IPS-18c (cell line): ENCODE measurements around the gene CLEC6A.
"Not testable (repeated sequence)": the region's sequence is repeated elsewhere in the genome, so short reads cannot be mapped to it uniquely, and the experiment has no call there.

Experiments
- H3K4me3 ChIP-seq: 2 replicates; pipeline ENCODE4 v1.7.0; 2013; ENCODE audit warnings: low read depth, mild to moderate bottlenecking, low read length, moderate library complexity; ENCODE audit not compliant: insufficient read depth
- H3K9me3 ChIP-seq: one replicate; pipeline ENCODE4 v1.6.1; 2013; ENCODE audit warnings: mild to moderate bottlenecking, low read length, moderate library complexity; ENCODE audit not compliant: control insufficient read depth, insufficient read depth

The CLEC6A gene

DNA sequence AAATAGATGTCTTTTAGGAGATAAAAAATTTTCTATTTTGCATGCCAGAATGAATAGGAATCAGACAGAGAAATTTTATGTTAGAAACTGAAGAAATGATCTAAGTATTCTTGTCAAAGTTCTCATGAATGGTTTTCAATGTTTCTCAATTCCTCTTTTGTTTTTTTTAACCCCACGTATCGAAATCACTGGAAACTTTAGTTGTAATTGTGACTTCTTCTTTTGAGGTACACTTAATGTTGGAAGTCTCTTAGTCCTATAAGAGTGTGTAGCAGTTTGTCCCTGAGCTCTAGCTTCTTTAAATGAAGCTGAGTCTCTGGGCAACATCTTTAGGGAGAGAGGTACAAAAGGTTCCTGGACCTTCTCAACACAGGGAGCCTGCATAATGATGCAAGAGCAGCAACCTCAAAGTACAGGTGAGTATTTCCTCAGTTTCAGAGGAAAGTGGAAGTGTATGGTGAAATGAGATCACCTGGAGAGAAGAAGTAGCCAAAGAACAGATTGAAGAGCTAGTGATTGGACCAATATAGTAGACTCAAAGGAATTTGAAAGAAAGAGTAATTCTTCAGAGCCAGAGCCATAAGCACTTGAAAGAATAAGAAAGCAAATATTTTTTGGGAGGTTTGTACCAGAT lies at the start of gene CLEC6A:
Gene CLEC6A, plus strand, starts transcription at position 236 of the 634 bp plus-strand sequence. Its CDS starts 150 bp downstream, at position 386.
- no peaks in the 10 kb centered on the region for H3K9me3 ChIP-seq
- no peak within 1 kb of the TSS for H3K4me3 ChIP-seq

DNA sequence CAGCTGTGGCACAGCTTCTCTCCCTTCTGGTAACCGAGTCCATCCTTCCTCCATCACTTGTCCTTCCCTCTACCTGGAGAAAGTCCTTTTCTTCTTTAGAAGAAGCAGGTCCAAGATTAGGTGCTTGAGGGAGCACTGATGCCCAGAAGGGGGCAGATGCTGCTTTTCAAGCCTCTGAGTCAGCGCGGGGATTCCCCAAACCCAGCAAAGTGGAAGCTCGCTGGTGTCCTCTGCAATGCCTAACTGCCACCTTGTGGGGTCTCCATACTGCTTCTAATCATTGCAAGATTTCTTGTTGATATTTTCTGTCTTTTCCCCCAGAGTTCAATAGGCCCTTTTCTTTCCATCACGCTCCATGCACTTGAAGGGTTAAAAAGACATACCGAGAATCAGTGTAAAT lies 36.2 kb upstream of the CLEC6A start:
- H3K9me3 ChIP-seq, H3K4me3 ChIP-seq: not testable (repeated sequence)

DNA sequence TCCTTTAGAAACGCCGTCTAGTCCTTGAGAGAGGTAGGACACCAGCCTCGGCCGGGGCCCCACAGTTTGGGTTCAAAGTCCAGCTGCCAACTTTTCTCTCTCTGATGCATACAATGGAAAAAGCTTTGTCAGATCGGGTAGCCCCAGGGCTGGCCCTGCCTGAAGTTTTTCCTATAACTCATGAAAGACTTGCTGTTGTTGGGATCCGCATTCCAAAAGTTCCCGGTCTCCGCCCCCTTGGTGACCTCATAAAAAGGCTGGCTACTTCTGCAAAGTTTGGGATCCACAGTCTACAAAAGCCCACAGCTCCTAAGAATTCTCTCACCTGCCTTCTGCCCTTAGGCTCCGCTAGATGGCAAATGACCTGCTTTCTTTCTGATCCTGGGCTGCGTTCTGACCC lies 35.3 kb upstream of the CLEC6A start:
- H3K4me3 ChIP-seq, result no peak overlapping the region
- no peaks in the 10 kb centered on the region for H3K9me3 ChIP-seq

DNA sequence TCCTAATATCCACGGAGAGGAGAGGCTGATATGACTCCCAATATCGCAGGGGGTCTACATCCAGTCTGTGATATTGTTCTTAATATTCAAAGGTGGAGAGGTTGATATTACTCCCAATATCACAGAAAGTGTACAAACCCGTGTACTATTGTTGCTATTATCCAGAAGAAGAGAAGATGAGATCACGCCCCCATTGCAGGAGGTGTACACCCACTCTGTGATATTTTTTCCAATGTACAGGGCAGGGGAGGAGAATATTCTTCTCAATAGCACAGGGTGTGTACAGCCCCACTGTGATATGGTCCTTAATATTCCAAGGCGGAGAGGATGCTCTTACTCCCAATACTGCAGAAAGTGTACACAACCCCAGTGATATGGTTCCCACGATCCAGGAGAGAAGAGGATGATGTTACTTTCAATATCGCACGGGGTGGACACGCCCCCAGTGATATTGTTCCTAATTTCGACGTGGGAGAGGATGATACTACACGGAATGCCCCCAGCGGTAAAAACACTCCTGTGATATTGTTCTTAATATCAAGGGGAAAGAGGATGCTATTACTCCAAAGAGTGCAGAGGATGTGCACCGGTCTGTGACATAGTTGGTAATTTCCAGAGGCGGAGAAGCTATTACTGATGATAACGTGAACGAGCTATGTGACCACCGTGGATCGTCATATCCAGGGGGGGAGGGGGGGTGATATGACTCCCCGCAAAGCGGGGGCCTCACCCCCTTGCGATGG lies 11.1 kb upstream of the CLEC6A start:
- not testable (repeated sequence) for H3K4me3 ChIP-seq, H3K9me3 ChIP-seq

DNA sequence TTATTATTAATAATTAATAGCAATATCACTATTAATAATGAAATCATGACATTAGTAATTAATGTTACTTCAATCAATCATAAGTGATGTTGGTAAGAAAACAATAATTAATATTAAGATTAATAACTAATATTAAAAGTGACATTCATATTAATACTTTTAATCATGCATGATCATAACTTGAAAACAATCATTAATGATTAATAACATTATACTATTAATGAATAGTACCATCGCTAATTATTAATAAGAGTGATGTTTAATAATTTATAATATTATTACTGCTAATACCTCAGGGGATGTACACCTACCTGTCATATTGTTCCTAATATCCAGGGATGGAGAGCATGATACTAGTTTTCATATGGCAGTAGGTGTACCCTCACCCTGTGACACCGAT lies 10.0 kb upstream of the CLEC6A start:
- no peaks in the 10 kb centered on the region for H3K9me3 ChIP-seq
- no peak overlapping the region for H3K4me3 ChIP-seq

DNA sequence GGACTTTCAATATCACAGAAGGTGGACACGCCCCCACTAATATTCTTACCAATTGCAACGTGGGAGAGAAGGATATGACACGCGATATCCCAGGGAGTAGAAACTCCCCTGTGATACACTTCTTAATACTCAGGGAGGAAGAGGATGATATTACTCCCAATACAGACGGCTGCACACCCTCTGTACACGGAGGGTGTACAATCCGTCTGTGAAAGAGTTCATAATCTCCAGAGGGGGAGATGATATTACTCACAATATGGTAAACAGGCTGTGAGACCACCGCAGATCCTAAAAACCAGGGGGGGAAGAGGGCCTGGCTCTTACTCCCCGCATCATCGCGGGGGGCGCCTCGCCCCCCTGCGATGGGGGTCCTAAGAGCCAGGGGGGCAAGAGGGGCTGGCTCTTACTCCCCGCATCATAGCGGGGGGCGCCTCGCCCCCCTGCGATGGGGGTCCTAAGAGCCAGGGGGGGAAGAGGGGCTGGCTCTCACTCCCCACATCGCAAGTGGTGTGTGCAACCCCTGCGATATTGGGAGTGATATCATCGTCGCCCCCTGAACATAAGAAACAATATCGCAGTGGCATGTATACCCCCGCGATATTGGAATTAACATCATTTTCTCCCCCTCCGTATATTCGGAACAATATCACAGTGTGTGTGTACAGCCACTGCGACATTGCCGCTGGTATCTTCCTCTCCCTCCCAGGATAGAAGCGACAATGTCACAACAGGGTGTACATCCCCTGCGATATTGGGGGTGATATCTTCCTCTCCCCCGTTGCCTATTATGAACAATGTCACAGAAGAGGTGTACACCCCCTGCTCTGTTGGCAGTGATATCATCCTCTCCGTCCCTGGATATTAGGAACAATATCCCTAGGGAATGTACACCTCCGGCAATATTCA lies 8.9 kb upstream of the CLEC6A start:
- Histone ChIP-seq H3K4me3 (no peak overlapping the region), H3K9me3 (no peaks in the 10 kb centered on the region)

DNA sequence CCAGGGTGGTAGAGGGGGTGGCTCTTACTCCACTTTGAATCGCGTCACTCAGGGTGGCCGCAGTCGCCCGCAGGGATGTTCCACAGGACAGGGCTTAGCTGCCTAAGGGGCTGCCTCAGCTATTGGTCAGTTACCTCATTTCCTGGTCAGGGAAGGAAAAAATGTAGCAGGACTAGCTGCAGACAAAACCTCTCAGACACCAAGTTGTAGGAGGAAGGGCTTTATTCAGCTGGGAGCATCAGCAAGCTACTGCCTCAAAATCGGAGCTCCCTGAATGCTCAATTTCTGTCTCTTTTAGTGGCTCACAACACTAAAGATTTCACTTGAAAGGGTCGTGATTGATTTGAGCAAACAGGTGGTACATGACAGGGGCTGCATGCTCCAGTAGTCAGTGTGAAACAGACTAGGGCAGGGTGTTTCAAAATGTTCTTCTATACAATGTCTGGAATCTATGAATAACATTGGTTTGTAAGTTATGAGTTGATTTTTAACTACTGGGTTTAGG lies 6.4 kb upstream of the CLEC6A start:
- Histone ChIP-seq H3K9me3 (no peaks in the 10 kb centered on the region), H3K4me3 (no peak overlapping the region)

DNA sequence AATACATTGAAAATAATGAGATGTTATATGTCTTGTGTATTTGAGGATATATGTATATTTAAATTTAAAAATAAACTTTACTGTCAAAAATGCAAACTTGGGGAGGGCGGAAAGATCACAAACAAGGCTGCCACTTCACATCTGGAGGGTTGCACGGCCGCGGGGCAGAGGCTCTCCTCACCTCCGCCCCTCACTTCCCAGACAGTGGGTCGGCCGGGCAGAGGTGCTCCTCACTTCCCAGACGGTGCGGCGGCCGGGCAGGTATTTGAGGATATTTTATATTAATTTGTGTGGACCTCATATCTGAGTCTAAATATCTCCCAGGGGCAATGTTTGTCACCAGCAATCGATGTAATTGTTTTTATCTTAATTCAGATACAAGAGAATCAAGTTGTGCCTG lies 3.7 kb upstream of the CLEC6A start:
- no peaks in the 10 kb centered on the region for H3K9me3 ChIP-seq
- no peak overlapping the region for H3K4me3 ChIP-seq

DNA sequence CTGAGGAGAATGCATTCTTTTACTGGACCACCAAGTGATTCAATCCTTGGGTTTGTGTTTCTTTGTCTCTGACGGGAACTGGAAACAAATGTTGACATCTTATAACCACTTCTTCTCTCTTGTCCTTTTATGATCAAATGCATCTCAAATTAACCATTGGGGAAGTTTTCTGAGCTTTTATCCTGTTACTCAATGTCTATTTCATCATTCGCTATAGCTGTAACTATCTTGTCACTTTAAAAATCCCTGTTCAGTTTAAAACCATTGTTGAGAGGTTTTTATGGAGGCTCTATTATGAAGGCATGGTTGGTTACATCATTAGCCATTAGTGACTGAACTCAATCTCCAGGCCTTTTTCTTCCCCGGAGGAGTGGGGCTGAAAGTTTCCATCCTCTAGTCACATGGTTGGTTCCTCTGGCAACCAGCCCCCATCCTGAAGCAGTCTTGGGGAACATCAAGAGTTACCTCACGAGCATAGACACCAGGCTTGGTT lies 2.7 kb upstream of the CLEC6A start:
- no peak overlapping the region for H3K4me3 ChIP-seq
- no peaks in the 10 kb centered on the region for H3K9me3 ChIP-seq

DNA sequence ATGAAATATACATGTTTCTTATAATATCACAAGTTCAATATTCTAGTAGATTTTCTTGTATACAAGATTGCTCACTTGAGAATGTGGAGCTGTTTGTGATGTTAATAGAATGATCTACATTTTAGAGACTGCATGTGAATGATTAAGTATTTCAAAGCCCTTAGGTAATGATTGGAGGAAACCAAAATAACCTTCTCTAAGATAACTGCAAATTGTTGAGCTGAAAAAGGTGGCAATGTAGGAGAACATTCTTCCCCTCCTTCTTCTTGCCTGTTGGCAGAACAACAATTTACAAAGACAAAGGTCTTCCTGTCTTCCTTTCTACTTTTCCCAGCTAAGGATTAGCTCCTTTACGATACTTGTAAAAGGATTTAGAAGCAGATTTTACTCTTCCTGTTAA lies 2.0 kb upstream of the CLEC6A start:
- H3K9me3 ChIP-seq, result no peaks in the 10 kb centered on the region
- H3K4me3 ChIP-seq, result no peak overlapping the region

DNA sequence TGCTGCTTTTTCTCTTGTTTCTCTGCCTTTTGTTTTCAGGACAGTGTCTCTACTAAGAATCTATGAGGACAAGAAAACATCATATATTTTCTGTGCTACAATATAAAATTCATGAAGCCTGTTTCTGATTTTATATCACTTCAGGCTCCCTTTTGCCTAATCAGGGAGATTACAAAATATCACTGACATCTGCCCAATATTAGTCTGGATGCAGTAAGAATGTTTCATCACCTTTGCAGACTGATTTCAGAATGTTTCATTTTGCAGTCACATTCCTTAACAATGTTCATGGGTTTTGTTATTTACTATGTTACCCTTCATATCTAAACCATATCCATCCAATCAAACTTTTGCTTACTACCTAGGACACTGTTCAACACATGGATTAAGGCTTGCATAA lies 491 bp upstream of the CLEC6A start:
- Histone ChIP-seq H3K9me3 (no peaks in the 10 kb centered on the region), H3K4me3 (no peak overlapping the region)

DNA sequence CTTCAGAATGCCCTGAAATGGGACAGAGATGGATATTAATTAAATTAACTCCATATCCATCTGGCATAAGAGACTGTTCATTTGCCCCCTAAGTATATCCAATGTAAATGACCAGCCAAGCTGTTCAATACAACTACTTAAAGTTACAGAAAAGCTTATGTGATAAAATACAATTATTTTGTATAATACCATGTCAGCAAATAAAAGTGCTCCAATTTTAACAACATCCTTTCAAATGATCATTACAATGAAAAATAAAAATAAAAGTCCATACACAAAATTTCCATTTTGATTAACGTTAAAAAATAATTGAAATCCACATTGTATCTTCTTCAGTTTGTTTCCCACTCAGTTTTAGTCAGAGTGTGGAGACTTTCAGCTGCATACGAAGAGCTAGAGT lies 5.7 kb downstream of the CLEC6A start:
- no peak overlapping the region for H3K4me3 ChIP-seq
- no peaks in the 10 kb centered on the region for H3K9me3 ChIP-seq

DNA sequence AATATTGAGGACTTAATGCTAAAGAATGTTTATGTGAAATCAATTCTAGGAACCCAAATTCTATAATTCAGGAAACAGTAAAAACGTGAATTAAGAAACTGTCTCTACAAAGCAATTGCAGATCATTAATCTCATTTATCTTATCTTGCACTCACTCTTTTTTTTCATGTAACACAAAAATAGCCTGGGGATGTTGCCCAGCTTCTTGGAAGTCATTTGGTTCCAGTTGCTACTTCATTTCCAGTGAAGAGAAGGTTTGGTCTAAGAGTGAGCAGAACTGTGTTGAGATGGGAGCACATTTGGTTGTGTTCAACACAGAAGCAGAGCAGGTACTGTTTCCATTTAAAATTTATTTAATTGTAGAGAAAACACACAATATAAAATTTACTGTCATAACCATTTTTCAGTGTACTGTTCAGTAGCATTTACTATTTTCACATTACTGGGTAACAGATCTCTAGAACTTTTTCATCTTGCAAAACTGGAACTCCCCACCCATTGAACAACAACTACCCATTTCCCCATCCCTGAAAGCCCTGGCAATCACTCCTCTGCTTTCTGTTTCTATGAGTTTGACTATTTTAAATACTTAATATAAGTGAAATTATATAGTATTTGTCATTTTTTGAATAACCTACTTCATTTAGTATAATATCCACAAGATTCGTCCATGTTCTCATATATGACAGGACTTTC lies 9.7 kb downstream of the CLEC6A start:
- H3K4me3 ChIP-seq, result no peak overlapping the region

DNA sequence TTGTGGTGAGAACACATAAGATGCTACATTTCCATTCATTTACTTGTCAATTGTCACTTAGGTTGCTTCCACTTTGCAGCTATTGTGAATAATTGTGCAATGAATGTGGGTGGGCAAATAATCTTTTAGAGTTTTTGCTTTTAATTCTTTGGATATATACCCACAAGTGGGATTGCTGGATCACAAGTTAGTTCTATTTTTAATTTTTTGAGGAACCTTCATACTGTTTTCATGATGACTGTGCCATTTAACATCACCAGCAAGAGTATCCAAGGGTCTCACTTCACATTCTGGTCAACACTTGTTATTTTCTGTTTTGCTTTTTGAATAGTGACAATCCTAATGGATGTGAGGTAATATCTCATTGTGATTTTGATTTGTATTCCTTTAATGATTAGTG lies 10.5 kb downstream of the CLEC6A start:
- H3K4me3 ChIP-seq, result no peak overlapping the region
- no peaks in the 10 kb centered on the region for H3K9me3 ChIP-seq

More for the DNA sequence above, 9.7 kb downstream of the CLEC6A start:
- H3K9me3 ChIP-seq, result no peaks in the 10 kb centered on the region

DNA sequence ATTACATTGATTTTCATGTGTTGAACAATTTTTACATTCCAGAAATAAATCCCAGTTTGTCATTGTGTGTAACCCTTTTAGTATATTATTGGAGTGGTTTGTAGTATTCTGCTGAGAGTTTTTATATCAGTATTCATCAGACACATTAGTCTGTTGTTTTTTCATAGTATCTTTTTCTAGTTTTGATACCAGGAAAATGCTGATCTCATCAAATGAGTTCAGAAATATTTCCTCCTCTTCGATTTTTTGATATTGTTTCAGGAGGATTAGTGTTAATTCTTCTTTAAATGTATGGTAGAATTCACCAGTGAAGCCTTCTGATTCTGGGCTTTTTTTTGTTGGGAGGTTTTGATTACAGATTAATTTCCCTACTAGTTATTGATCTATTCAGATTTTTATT lies 15.3 kb downstream of the CLEC6A start:
- Histone ChIP-seq H3K9me3 (no peaks in the 10 kb centered on the region), H3K4me3 (no peak overlapping the region)

DNA sequence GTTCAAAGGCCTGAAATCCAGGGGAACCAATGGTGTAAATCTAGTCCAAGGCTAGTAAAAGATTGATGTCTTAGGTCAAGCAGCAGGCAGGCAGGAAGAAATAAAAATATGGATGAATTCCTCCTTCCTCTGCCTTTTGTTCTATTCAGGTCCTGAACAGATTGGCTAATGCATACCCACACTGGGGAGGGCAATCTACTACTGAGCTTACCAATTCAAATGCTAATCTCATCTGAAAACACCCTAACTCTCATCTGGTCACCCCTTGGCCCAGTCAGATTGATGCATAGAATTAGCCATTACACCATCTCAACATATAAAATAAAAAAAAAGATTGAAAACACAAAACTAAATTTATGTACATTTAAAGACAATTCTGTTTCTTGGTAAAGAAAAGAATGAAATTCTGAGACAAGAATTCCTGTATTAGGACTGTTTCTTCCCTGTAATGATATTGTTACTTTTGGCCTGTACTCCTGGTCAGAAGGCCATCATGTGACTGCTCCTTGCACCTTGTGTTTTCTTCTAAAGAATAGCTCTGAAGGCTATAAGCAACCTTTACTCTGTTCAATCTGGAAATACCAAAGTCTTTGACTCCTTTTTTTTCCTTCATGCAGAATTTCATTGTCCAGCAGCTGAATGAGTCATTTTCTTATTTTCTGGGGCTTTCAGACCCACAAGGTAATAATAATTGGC lies 19.9 kb downstream of the CLEC6A start:
- Histone ChIP-seq H3K9me3 (no peaks in the 10 kb centered on the region), H3K4me3 (no peak overlapping the region)
